ENCODE data around the gene FN1.

DNA sequence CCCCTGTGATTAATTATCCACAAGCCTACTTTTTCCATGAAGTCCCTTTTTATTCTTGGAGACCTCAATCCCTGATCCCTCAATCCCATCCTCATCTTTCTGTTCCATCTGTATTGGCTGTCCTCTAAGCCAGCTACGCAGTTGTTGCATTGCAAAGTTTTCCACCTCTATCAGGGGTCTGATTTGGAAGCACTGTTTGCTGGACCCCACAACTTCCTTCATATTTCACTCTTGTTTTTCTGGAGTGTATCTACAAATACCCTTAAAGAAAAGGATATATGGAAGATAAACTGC, 22.4 kb downstream of the FN1 start:
- TF ChIP-seq, protein P1, sequence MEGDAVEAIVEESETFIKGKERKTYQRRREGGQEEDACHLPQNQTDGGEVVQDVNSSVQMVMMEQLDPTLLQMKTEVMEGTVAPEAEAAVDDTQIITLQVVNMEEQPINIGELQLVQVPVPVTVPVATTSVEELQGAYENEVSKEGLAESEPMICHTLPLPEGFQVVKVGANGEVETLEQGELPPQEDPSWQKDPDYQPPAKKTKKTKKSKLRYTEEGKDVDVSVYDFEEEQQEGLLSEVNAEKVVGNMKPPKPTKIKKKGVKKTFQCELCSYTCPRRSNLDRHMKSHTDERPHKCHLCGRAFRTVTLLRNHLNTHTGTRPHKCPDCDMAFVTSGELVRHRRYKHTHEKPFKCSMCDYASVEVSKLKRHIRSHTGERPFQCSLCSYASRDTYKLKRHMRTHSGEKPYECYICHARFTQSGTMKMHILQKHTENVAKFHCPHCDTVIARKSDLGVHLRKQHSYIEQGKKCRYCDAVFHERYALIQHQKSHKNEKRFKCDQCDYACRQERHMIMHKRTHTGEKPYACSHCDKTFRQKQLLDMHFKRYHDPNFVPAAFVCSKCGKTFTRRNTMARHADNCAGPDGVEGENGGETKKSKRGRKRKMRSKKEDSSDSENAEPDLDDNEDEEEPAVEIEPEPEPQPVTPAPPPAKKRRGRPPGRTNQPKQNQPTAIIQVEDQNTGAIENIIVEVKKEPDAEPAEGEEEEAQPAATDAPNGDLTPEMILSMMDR (conservative IDR thresholded peaks at IDR 0.05), result no peak
- TF ChIP-seq ZFX (IDR thresholded peaks at IDR 0.05), result no peak

Measured in C4-2B (cell line).